Endothelial cell of umbilical vein (primary cell): ENCODE results near the gene ESRRA. TPM values are rescaled to one million over a fixed set of nuclear protein-coding genes. Genes with fewer than 3 reads are reported as not detected.

Experiments
- BruUV-seq: library from RNA; stranded (reverse); fragments of 400-500 nt; replicated peaks from 2 replicates; lab custom pipeline; 2021; lab: Mats Ljungman, UMichigan
- CTCF ChIA-PET: fragments of 300-600, 350-600 bp; sonication (Branson Sonifier 250); formaldehyde crosslinking; loops from one replicate; lab custom pipeline; 2021; ENCODE audit warnings: antibody characterized with exemption, inconsistent platforms; lab: Charles Lee
- POLR2A ChIA-PET: fragments of 300-600, 350-600 bp; sonication (Branson Sonifier 250); formaldehyde crosslinking; loops from one replicate; lab custom pipeline; 2021; ENCODE audit warnings: antibody characterized with exemption, inconsistent platforms; lab: Charles Lee
- DNase-seq: peaks from one replicate; pipeline ENCODE4 v3.0.0-alpha.2; 2011; ENCODE audit warnings: low read depth, low spot score
- FAIRE-seq: peaks from 2 replicates; lab custom pipeline; 2011; peaks lifted over from hg19 to GRCh38; lab: Jason Lieb, UNC
- H2AFZ ChIP-seq: 2 replicates; pipeline ENCODE4 v1.6.0; 2012; ENCODE audit warnings: low read depth, low read length, control low read depth, inconsistent platforms
- H3K27ac ChIP-seq: 2 replicates; pipeline ENCODE4 v1.5.1; 2011; ENCODE audit warnings: low read depth, mild to moderate bottlenecking, control low read depth, low read length, moderate library complexity; ENCODE audit not compliant: insufficient read depth
- H3K27me3 ChIP-seq, 2 experiments: 2 replicates each; pipeline versions ENCODE4 v1.6.0 to v1.6.1; 2011; ENCODE audit warnings: low read length in 2 of 2, mixed read lengths in 1 of 2; ENCODE audit not compliant: control insufficient read depth in 2 of 2, insufficient read depth in 2 of 2
- H3K36me3 ChIP-seq, 2 experiments: 2 replicates in 1 of 2; 3 replicates in 1 of 2; pipeline ENCODE4 v1.5.1; 2011; ENCODE audit warnings: low read length in 2 of 2, mild to moderate bottlenecking in 1 of 2, moderate library complexity in 1 of 2; ENCODE audit not compliant: control insufficient read depth in 2 of 2, insufficient read depth in 2 of 2; ENCODE audit errors: extremely low read depth in 1 of 2
- H3K4me1 ChIP-seq: 3 replicates; pipeline ENCODE4 v1.5.1; 2011; ENCODE audit warnings: mild to moderate bottlenecking, low read length; ENCODE audit not compliant: control insufficient read depth, insufficient read depth; ENCODE audit errors: extremely low read depth
- H3K4me2 ChIP-seq: 2 replicates; pipeline ENCODE4 v1.6.1; 2011; ENCODE audit warnings: low read length, control low read depth, mixed read lengths; ENCODE audit not compliant: insufficient read depth
- H3K4me3 ChIP-seq, 3 experiments: fragments of 200-600 bp in 1 of 3; sonication (generic), shearing (Covaris generic) in 1 of 3; replicated peaks in 1 of 3; 2 replicates each; pipeline ENCODE4 v1.5.1; 2011 to 2016; ENCODE audit warnings: control low read depth in 3 of 3, low read length in 3 of 3, mild to moderate bottlenecking in 2 of 3, inconsistent platforms in 1 of 3, low read depth in 1 of 3, moderate library complexity in 1 of 3; ENCODE audit not compliant: insufficient read depth in 1 of 3
- H3K79me2 ChIP-seq: 2 replicates; pipeline ENCODE4 v1.6.0; 2012; ENCODE audit warnings: low read length, inconsistent platforms; ENCODE audit not compliant: control insufficient read depth, insufficient read depth
- H3K9ac ChIP-seq: replicated peaks from 2 replicates; pipeline ENCODE3; 2011; ENCODE audit warnings: low read length, control low read depth; ENCODE audit not compliant: insufficient read depth; ENCODE audit errors: extremely low read depth
- H3K9me1 ChIP-seq: replicated peaks from 3 replicates; pipeline ENCODE4 v1.6.0; 2011; ENCODE audit warnings: mild to moderate bottlenecking, low read length; ENCODE audit not compliant: control insufficient read depth, insufficient read depth; ENCODE audit errors: extremely low read depth
- H3K9me3 ChIP-seq: replicated peaks from 2 replicates; pipeline ENCODE4 v1.5.1; 2012; ENCODE audit warnings: low read length, inconsistent platforms; ENCODE audit not compliant: control insufficient read depth, insufficient read depth
- H4K20me1 ChIP-seq: replicated peaks from 2 replicates; pipeline ENCODE3; 2011; ENCODE audit warnings: mild to moderate bottlenecking, low read length; ENCODE audit not compliant: control insufficient read depth, insufficient read depth; ENCODE audit errors: extremely low read depth
- CTCF ChIP-seq, 2 donors: IDR thresholded peaks; 1 replicate in 1 of 2; 2 replicates in 1 of 2; pipeline ENCODE4 v1.5.1; 2011; ENCODE audit warnings: low read length in 2 of 2, mild to moderate bottlenecking in 2 of 2, moderate library complexity in 2 of 2, control low read depth in 1 of 2, inconsistent platforms in 1 of 2, low read depth in 1 of 2; ENCODE audit not compliant: insufficient read depth in 1 of 2; ENCODE audit errors: extremely low read depth in 1 of 2
- EZH2 ChIP-seq: IDR thresholded peaks from 2 replicates; pipeline ENCODE4 v1.6.1; 2012; ENCODE audit warnings: borderline replicate concordance, low read depth, mild to moderate bottlenecking, moderate library complexity, low read length, inconsistent platforms; ENCODE audit not compliant: severe bottlenecking
- FOS ChIP-seq: IDR thresholded peaks from 2 replicates; pipeline ENCODE4 v1.6.1; 2011; ENCODE audit warnings: mild to moderate bottlenecking, low read length, moderate library complexity, borderline replicate concordance; ENCODE audit not compliant: insufficient read depth
- GATA2 ChIP-seq: IDR thresholded peaks from 2 replicates; pipeline ENCODE4 v1.7.0; 2011; ENCODE audit warnings: low read depth, mild to moderate bottlenecking, moderate library complexity, mixed read lengths, low read length; ENCODE audit not compliant: insufficient read length, insufficient read depth
- JUN ChIP-seq: IDR thresholded peaks from 2 replicates; pipeline ENCODE4 v1.6.1; 2011; ENCODE audit warnings: borderline replicate concordance, low read depth; ENCODE audit not compliant: insufficient read length, insufficient read depth
- MYC ChIP-seq: IDR thresholded peaks from one replicate; pipeline ENCODE4 v1.6.1; 2011; ENCODE audit warnings: mild to moderate bottlenecking, low read depth, low read length
- POLR2A ChIP-seq: IDR thresholded peaks from 2 replicates; pipeline ENCODE4 v1.6.1; 2012; ENCODE audit warnings: low read depth, mild to moderate bottlenecking, control low read depth, low read length
- POLR2AphosphoS5 ChIP-seq: IDR thresholded peaks from 2 replicates; pipeline ENCODE4 v1.6.1; 2012; ENCODE audit warnings: low read depth, mild to moderate bottlenecking, control low read depth, low read length, moderate library complexity; ENCODE audit not compliant: insufficient read depth
- dilution Hi-C: fragments of 300-500 bp; cut with MboI; formaldehyde crosslinking; loops from one replicate; pipeline ENCODE4 v1.15.0; 2019; ENCODE audit warnings: low sequenced_read_pairs; ENCODE audit not compliant: extremely low pct_ligation_motif_present
- intact Hi-C: fragments of 100-400 bp; cut with micrococcal nuclease; formaldehyde crosslinking; loops from one replicate; pipeline ENCODE4 v1.10.0; 2022
- polyA plus RNA-seq, 4 experiments: library from polyadenylated mRNA; depleted of rRNA in 3 of 4; stranded (reverse) in 3 of 4; unstranded in 1 of 4; fragments of >200 nt; gene quantifications; 2 replicates each; pipeline versions ENCODE4 v1.2.1 to v1.2.3, GENCODE V29; 2011 to 2012; ENCODE audit warnings: missing spikeins in 1 of 4
- total RNA-seq: library from RNA; stranded (reverse); gene quantifications from 2 replicates; pipeline ENCODE4 v1.2.3, GENCODE V29; 2021
- TF ChIP-seq, protein P1 (sequence below): IDR thresholded peaks from 2 replicates; pipeline ENCODE4 v1.6.1; 2011; ENCODE audit not compliant: insufficient read depth, insufficient read length

Gene ESRRA
- total and polyA plus RNA-seq, 2 donors (not counting 3 experiments of a cell fraction or from before 2014, with no cell fraction given) = 17.2 to 37.4 TPM

- Histone ChIP-seq H3K27me3 (peaks cover 54 to 78% of the 10 kb centered on the region in 2 experiments), H3K4me2 (no peak overlapping the region), H3K9ac (no peak overlapping the region), H2AFZ (no peak overlapping the region), H3K4me1 (peaks cover 17% of the 10 kb centered on the region), H3K79me2 (no peaks in the 10 kb centered on the region), H3K4me3 (no peak overlapping the region), H3K27ac (no peak overlapping the region), H3K36me3 (no peaks in the 10 kb centered on the region), H3K9me3 (no peaks in the 10 kb centered on the region), H3K9me1 (no peaks in the 10 kb centered on the region), H4K20me1 (no peaks in the 10 kb centered on the region)
- TF ChIP-seq POLR2AphosphoS5 (no peak), EZH2 (no peak), MYC (no peak), JUN (no peak), CTCF (IDR thresholded peaks at IDR 0.05; ENCODE audit: extremely low read depth in 1 of 2, insufficient read depth in 1 of 2, low read depth in 1 of 2, low read length in 2 of 2) (no peak), POLR2A (no peak), FOS (no peak), GATA2 (no peak)
- TF ChIP-seq, protein P1, sequence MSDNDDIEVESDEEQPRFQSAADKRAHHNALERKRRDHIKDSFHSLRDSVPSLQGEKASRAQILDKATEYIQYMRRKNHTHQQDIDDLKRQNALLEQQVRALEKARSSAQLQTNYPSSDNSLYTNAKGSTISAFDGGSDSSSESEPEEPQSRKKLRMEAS = no peak
- DNase-seq (no peak), FAIRE-seq (no peak)
- ChIA-PET CTCF (interaction anchor here (1.7 kb wide), 1 partner anchor 93 kb away, joined by 6 read pairs; no protein-coding TSS in a partner anchor), POLR2A (interaction anchor here (0.6 kb wide), 1 partner anchor 267 kb away, joined by 3 read pairs; no protein-coding TSS in a partner anchor)
- intact Hi-C loops (no loop called here), dilution Hi-C loops (no loop called here)
- no TSS peak for BruUV-seq
Observed at GRCh38 chr11:64296830-64297698, 8.3 kb upstream of the ESRRA start.
